H1 (cell line): ENCODE results near the gene WDFY1.

ENCODE experiments used
- ATF2 ChIP-seq: IDR thresholded peaks from 2 replicates; pipeline ENCODE4 v1.6.1; 2012; ENCODE audit warnings: low read length, inconsistent platforms
- HDAC2 ChIP-seq, 2 experiments: fragments of 300-600 bp in 1 of 2; sonication (generic) in 1 of 2; IDR thresholded peaks; 2 replicates each; pipeline ENCODE4 v1.6.1; 2011 to 2012; ENCODE audit warnings: low read depth in 2 of 2, low read length in 2 of 2, mild to moderate bottlenecking in 2 of 2, moderate library complexity in 2 of 2, borderline replicate concordance in 1 of 2, inconsistent platforms in 1 of 2
- JUND ChIP-seq: IDR thresholded peaks from 2 replicates; pipeline ENCODE4 v1.6.1; 2011; ENCODE audit warnings: mild to moderate bottlenecking, improper control_type of control experiment, low read length
- NRF1 ChIP-seq: IDR thresholded peaks from 2 replicates; pipeline ENCODE4 v1.6.1; 2011; ENCODE audit warnings: mild to moderate bottlenecking, low read depth, low read length, improper control_type of control experiment
- POLR2A ChIP-seq, 2 experiments: IDR thresholded peaks; 1 replicate in 1 of 2; 2 replicates in 1 of 2; pipeline ENCODE4 v1.6.1; 2011; ENCODE audit warnings: low read depth in 2 of 2, low read length in 2 of 2, mild to moderate bottlenecking in 2 of 2; ENCODE audit errors: control extremely low read depth in 1 of 2
- POLR2AphosphoS5 ChIP-seq: IDR thresholded peaks from 2 replicates; pipeline ENCODE4 v1.6.1; 2011; ENCODE audit warnings: low read depth, low read length
- SP1 ChIP-seq: IDR thresholded peaks from 2 replicates; pipeline ENCODE4 v1.6.1; 2011; ENCODE audit warnings: low read depth, low read length
- SRF ChIP-seq: IDR thresholded peaks from 2 replicates; pipeline ENCODE4 v1.6.1; 2011; ENCODE audit warnings: mild to moderate bottlenecking, low read depth, low read length, moderate library complexity
- TAF7 ChIP-seq: optimal IDR thresholded peaks from 2 replicates; pipeline ENCODE3; 2011; ENCODE audit warnings: low read depth, mild to moderate bottlenecking, inconsistent platforms, low read length, moderate library complexity, borderline replicate concordance
- TCF12 ChIP-seq: IDR thresholded peaks from 2 replicates; pipeline ENCODE4 v1.6.1; 2011; ENCODE audit warnings: low read depth, mild to moderate bottlenecking, low read length
- YY1 ChIP-seq: IDR thresholded peaks from 2 replicates; pipeline ENCODE4 v1.6.1; 2011; ENCODE audit warnings: low read depth, mild to moderate bottlenecking, low read length
- TF ChIP-seq, protein P1 (sequence below), 3 experiments: IDR thresholded peaks; 1 replicate in 2 of 3; 2 replicates in 1 of 3; pipeline versions ENCODE4 v1.5.1 to v1.6.1; 2011; ENCODE audit warnings: low read length in 3 of 3, mild to moderate bottlenecking in 3 of 3, inconsistent platforms in 2 of 3, low read depth in 1 of 3, moderate library complexity in 1 of 3; ENCODE audit not compliant: insufficient read depth in 1 of 3; ENCODE audit errors: control extremely low read depth in 1 of 3

DNA sequence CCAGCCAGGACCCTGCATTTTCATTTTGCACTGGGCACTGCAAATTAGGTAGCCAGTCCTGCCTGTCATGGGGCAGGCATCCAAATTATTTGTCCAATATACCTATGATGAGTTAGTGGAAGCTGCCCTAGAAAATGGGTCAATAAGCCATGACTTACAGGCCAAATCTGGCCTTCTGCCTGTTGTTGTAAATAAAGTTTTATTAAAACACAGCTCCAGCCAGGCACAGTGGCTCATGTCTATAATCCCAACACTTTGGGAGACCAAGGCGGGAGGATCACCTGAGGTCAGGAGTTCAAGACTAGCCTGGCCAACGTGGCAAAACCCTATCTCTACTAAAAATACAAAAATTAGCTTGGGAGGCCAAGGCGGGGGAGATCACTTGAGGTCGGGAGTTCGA lies 116.0 kb downstream of the WDFY1 start:
- TF ChIP-seq TCF12: no peak
- TF ChIP-seq ATF2: no peak
- TF ChIP-seq, protein P1, sequence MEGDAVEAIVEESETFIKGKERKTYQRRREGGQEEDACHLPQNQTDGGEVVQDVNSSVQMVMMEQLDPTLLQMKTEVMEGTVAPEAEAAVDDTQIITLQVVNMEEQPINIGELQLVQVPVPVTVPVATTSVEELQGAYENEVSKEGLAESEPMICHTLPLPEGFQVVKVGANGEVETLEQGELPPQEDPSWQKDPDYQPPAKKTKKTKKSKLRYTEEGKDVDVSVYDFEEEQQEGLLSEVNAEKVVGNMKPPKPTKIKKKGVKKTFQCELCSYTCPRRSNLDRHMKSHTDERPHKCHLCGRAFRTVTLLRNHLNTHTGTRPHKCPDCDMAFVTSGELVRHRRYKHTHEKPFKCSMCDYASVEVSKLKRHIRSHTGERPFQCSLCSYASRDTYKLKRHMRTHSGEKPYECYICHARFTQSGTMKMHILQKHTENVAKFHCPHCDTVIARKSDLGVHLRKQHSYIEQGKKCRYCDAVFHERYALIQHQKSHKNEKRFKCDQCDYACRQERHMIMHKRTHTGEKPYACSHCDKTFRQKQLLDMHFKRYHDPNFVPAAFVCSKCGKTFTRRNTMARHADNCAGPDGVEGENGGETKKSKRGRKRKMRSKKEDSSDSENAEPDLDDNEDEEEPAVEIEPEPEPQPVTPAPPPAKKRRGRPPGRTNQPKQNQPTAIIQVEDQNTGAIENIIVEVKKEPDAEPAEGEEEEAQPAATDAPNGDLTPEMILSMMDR (IDR thresholded peaks at IDR 0.05; ENCODE audit: control extremely low read depth in 1 of 3, insufficient read depth in 1 of 3, low read depth in 1 of 3, low read length in 3 of 3): no peak
- no peak for TF ChIP-seq POLR2AphosphoS5
- TF ChIP-seq NRF1: no peak
- no peak for TF ChIP-seq POLR2A (IDR thresholded peaks at IDR 0.05; ENCODE audit: control extremely low read depth in 1 of 2, low read depth in 2 of 2, low read length in 2 of 2)
- TF ChIP-seq SRF: no peak
- no peak for TF ChIP-seq TAF7
- TF ChIP-seq SP1: no peak
- TF ChIP-seq YY1: no peak
- TF ChIP-seq JUND: no peak
- no peak for TF ChIP-seq HDAC2 (IDR thresholded peaks at IDR 0.05; ENCODE audit: borderline replicate concordance in 1 of 2, low read depth in 2 of 2, low read length in 2 of 2)
